ENCODE data around the gene EIF3C. TPM values are rescaled to one million over a fixed set of nuclear protein-coding genes. Genes with fewer than 3 reads are reported as not detected.
"Not testable (repeated sequence)": the region's sequence is repeated elsewhere in the genome, so short reads cannot be mapped to it uniquely, and the experiment has no call there.

The EIF3C gene
- total RNA-seq, 1 donor from 2014 or later, result 507 TPM

GRCh38 chr16:28731253-28731652 lies 20.0 kb downstream of the EIF3C start:
- DNase-seq; H3K4me3 ChIP-seq; H3K9me3 ChIP-seq; ATAC-seq; H3K4me1 ChIP-seq; intact Hi-C loops (cut with DNase I); H3K36me3 ChIP-seq; H3K27me3 ChIP-seq; H3K27ac ChIP-seq: not testable (repeated sequence)

GRCh38 chr16:28732455-28733124 lies 21.3 kb downstream of the EIF3C start:
- DNase-seq; H3K4me3 ChIP-seq; H3K4me1 ChIP-seq; H3K36me3 ChIP-seq; H3K27me3 ChIP-seq; H3K27ac ChIP-seq; intact Hi-C loops (cut with DNase I); H3K9me3 ChIP-seq: not testable (repeated sequence)
- ATAC-seq, result peak; percentile 32

- H3K27ac ChIP-seq; H3K36me3 ChIP-seq; H3K4me1 ChIP-seq; H3K4me3 ChIP-seq; H3K9me3 ChIP-seq; intact Hi-C loops (cut with DNase I); H3K27me3 ChIP-seq: not testable (repeated sequence)
- DNase-seq, result peak; percentile 0
- ATAC-seq, result peak; percentile 73
Observed at GRCh38 chr16:28739787-28740186, 28.5 kb downstream of the EIF3C start.

GRCh38 chr16:28740631-28741030 lies 29.4 kb downstream of the EIF3C start:
- H3K4me1 ChIP-seq; intact Hi-C loops (cut with DNase I); H3K27me3 ChIP-seq; H3K4me3 ChIP-seq; H3K9me3 ChIP-seq; H3K27ac ChIP-seq; H3K36me3 ChIP-seq: not testable (repeated sequence)
- peak; percentile 74 for ATAC-seq
- DNase-seq, result peak; percentile 22

- H3K27me3 ChIP-seq; DNase-seq; intact Hi-C loops (cut with DNase I); H3K36me3 ChIP-seq; H3K4me3 ChIP-seq; ATAC-seq; H3K27ac ChIP-seq; H3K4me1 ChIP-seq; H3K9me3 ChIP-seq: not testable (repeated sequence)
Observed at GRCh38 chr16:28741295-28741694, 30.0 kb downstream of the EIF3C start.

GRCh38 chr16:28746618-28747350 lies 35.5 kb downstream of the EIF3C start:
- ATAC-seq; H3K27ac ChIP-seq; H3K4me3 ChIP-seq; H3K9me3 ChIP-seq; intact Hi-C loops (cut with DNase I); H3K4me1 ChIP-seq; H3K27me3 ChIP-seq; H3K36me3 ChIP-seq: not testable (repeated sequence)
- peak; percentile 12 for DNase-seq

GRCh38 chr16:28749997-28750465 lies 38.8 kb downstream of the EIF3C start:
- TF ChIP-seq CTCF (IDR thresholded peaks at IDR 0.05), result peak; percentile 21
- H3K27ac ChIP-seq; H3K9me3 ChIP-seq; H3K36me3 ChIP-seq; H3K27me3 ChIP-seq; H3K4me1 ChIP-seq; intact Hi-C loops (cut with DNase I): not testable (repeated sequence)
- ATAC-seq (peak; percentile 100), DNase-seq (peak; percentile 73)
- H3K4me3 ChIP-seq, result peak overlapping the region; percentile 28

- H3K27ac ChIP-seq; H3K4me3 ChIP-seq; H3K27me3 ChIP-seq; DNase-seq; H3K9me3 ChIP-seq; H3K4me1 ChIP-seq; H3K36me3 ChIP-seq; intact Hi-C loops (cut with DNase I): not testable (repeated sequence)
- peak; percentile 77 for ATAC-seq
Observed at GRCh38 chr16:28750469-28751067, 39.3 kb downstream of the EIF3C start.

GRCh38 chr16:28751487-28751886 lies 40.2 kb downstream of the EIF3C start, which contains the start of gene NPIPB9:
Gene NPIPB9 (plus strand): TSS chr16:28751787.
- H3K27me3 ChIP-seq; DNase-seq; H3K4me1 ChIP-seq; H3K27ac ChIP-seq; ATAC-seq; H3K4me3 ChIP-seq; intact Hi-C loops (cut with DNase I); H3K9me3 ChIP-seq; H3K36me3 ChIP-seq: not testable (repeated sequence)

- DNase-seq, H3K4me1 ChIP-seq, H3K27ac ChIP-seq: not testable (repeated sequence)
Observed at GRCh38 chr16:28781697-28782096, 70.4 kb downstream of the EIF3C start.

GRCh38 chr16:28782357-28782756 lies 71.1 kb downstream of the EIF3C start:
- H3K4me1 ChIP-seq; DNase-seq; H3K27ac ChIP-seq; H3K36me3 ChIP-seq; H3K9me3 ChIP-seq; H3K27me3 ChIP-seq; H3K4me3 ChIP-seq; intact Hi-C loops (cut with DNase I): not testable (repeated sequence)
- ATAC-seq, result peak; percentile 62

More at GRCh38 chr16:28781697-28782096, 70.4 kb downstream of the EIF3C start:
- intact Hi-C loops (cut with DNase I); H3K27me3 ChIP-seq; H3K4me3 ChIP-seq; ATAC-seq; H3K36me3 ChIP-seq; H3K9me3 ChIP-seq: not testable (repeated sequence)

Data from upper lobe of right lung (tissue), 1 donor.